A673 (cell line): ENCODE results near the gene B3GNT7.

Source experiments
- CTCF ChIP-seq: fragments of 300-800, 200-600 bp; sonication (generic); conservative IDR thresholded peaks from 2 replicates; pipeline ENCODE4 v1.5.1; 2017; ENCODE audit warnings: low read depth, mild to moderate bottlenecking, antibody characterized with exemption, low read length, moderate library complexity, mixed read lengths
- EZH2 ChIP-seq: fragments of 200-600 bp; sonication (generic); IDR thresholded peaks from 2 replicates; pipeline ENCODE4 v1.6.1; 2017; ENCODE audit warnings: borderline replicate concordance, low read depth, mild to moderate bottlenecking, mixed read lengths, antibody characterized with exemption, low read length; ENCODE audit not compliant: poor library complexity, severe bottlenecking

GRCh38 chr2:231376857-231377256 is 18.7 kb upstream of the B3GNT7 start:
- no peak for TF ChIP-seq CTCF
- TF ChIP-seq EZH2 = no peak
